GM19328 (cell line): ENCODE results near the gene TFDP1.

ENCODE experiments used
- ATAC-seq: cut with Tn5 transposase; IDR thresholded peaks from one replicate; pipeline ENCODE4 v1.9.1; 2021; ENCODE audit warnings: mild to moderate bottlenecking, moderate library complexity; ENCODE audit not compliant: unreplicated experiment

The TFDP1 gene

GRCh38 chr13:113630296-113630695, 45.7 kb downstream of the TFDP1 start:
- ATAC-seq, result no peak

DNA sequence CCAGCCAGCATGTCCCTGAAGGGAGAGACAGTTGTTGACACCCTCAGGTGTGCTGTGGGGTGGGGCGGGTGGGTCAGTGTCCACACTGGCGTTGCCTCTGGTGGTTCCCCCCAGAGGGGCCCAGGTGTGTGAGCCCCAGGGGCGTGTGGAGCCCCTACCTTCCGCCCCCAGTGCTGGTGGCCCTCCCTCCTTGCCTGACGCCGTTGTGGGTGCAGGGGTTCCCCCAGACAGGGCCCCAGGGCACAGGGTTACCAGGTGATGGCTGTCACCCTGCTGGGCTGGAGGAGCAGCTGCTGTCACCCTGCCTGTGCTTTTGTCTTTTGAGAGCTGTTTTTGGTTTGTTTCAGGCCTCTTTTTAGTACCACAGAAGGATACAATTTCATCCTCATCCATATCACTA, 46.3 kb downstream of the TFDP1 start:
- ATAC-seq, result no peak

DNA sequence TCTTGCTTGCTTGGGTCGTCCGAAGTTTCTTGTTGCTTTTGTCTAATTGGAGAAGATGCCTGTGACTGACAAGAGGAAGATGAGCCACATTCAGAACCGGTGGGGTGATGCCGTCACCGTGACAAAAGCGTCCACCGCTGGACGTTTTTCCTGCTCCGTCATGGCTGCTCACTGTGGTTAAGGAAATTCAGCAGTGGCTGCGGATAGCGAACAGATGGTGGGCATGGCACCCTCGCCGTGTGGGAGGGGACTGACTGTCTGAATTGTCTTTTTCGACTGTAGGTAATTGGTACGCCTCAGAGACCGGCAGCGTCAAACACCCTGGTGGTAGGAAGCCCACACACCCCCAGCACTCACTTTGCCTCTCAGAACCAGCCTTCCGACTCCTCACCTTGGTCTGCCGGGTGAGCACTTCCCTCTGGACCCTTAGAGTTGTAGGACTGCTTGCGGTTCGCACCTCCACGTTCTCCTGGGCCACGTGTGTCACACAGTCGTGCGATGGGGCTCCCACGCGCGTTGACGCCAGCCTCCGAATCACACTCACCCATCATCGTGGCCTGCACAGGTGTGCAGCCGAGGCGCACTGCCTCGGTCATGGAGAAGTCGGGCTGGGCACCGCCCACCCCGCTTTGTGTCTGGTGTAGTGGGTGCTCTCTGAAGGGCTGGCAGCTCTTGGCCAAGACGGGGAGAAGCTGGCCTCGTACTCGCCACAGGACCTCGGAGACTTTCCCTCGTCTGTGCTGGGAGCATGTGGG, 47.0 kb downstream of the TFDP1 start:
- no peak for ATAC-seq

- no peak for ATAC-seq
These were observed 48.3 kb downstream of the TFDP1 start for GRCh38 chr13:113632706-113633484.

- ATAC-seq, result no peak
These were observed 48.9 kb downstream of the TFDP1 start for GRCh38 chr13:113633485-113633873.

GRCh38 chr13:113634279-113635047, 49.9 kb downstream of the TFDP1 start:
- no peak for ATAC-seq

DNA sequence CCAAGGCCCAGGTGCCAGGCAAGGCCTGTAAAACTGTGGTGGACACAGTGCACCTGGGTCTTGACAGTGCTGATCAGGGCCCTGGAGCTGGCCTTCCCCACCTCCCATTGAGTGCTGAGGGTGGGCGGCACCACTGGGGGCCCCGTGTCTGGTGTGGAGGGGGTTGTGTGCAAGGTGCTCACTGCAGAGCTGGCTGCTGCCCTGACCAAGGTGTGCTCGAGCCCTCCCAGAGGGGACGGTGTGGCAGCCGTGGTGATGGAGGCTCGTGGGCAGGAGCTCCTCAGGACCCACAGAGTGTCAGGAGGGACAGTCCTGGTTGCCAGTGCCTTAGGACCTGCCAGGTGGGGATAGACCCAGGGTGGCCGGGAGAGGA, 50.5 kb downstream of the TFDP1 start:
- ATAC-seq, result no peak

DNA sequence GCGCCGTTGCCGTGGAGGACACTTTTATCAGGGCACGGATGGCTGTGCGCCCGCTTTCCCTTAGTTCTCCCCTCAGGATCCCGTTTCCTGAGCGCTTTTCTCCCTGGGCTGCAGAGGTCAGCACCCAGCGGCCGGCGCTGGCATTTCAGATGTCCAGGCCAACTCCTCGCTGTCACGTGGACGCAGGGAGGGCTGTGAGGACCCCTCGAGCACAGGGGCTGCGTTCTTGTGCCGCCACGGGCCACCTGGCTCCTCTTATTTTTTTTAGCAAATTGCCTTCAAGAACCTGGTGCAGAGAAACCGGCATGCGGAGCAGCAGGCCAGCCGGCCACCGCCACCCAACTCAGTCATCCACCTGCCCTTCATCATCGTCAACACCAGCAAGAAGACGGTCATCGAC, 51.2 kb downstream of the TFDP1 start:
- no peak for ATAC-seq

DNA sequence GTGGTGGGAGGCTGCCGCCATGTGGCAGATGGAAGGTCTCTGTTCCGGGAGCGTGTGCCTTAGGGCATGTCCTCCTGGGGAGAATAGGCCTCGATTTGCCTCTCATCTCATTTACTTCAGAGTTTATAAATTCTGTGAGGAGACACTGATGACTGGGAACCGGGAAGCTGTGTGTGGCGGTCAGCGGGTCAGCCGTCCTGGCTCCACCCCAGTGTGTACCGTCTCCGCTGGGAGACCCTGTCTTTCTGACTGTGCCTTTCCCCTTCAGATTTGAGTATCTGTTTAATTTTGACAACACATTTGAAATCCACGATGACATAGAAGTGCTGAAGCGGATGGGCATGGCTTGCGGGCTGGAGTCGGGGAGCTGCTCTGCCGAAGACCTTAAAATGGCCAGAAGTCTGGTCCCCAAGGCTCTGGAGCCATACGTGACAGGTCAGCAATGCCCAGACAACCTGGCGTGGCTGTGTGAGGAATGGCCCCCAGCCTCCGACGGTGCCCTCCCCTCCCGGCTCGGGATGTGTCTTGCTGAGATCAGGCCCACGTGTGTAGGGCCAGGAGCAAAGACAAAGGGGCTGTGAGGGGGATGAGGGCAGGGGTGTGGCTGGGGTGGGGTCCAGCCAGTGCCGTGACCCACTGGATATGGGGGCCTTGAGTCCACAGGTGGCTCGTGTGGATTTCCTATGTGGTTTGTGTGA, 51.9 kb downstream of the TFDP1 start:
- no peak for ATAC-seq

- ATAC-seq, result no peak
These were observed 53.0 kb downstream of the TFDP1 start for GRCh38 chr13:113637262-113638160.

DNA sequence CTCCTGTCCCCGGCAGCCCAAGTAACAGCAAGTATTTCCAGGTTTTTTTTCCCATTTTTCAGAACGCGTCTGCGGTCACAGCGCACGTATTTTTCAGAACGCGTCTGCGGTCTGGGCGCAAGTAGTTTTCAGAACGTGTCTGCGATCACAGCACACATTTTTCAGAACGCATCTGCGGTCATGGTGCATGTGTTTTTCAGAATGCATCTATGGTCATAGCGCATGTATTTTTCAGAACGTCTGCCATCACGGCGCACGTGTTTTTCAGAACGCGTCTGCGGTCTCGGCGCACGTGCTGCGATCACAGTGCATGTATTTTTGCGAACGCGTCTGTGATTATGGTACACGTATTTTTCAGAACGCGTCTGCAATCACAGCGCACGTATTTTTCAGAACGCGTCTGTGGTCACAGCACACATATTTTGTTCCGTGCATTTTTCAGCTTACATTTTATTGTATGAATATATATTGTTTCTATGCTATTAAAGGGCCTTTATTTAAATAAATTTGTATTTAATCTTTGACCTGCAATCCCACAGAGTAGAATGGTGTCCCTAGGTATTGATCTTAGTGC, 53.7 kb downstream of the TFDP1 start:
- ATAC-seq, result no peak

DNA sequence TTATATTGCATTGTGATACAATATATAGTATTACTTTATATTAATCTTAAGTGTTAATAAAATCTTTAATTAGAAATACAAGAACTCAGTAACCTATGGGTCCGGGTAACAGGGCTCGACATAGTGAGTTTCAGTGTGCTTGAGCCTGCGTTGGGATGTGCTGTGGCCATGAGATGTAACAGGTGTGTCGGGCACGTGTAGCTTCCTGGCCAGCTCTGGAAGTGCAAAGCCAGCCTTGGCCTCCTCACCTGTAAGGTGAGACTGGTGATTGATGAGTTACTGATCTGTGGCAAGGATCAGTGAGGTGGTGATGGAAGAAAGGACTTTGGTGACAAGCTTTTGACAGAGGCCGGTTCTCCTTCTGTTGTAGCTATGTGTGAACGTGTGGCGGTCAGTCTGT, 54.3 kb downstream of the TFDP1 start:
- no peak for ATAC-seq

DNA sequence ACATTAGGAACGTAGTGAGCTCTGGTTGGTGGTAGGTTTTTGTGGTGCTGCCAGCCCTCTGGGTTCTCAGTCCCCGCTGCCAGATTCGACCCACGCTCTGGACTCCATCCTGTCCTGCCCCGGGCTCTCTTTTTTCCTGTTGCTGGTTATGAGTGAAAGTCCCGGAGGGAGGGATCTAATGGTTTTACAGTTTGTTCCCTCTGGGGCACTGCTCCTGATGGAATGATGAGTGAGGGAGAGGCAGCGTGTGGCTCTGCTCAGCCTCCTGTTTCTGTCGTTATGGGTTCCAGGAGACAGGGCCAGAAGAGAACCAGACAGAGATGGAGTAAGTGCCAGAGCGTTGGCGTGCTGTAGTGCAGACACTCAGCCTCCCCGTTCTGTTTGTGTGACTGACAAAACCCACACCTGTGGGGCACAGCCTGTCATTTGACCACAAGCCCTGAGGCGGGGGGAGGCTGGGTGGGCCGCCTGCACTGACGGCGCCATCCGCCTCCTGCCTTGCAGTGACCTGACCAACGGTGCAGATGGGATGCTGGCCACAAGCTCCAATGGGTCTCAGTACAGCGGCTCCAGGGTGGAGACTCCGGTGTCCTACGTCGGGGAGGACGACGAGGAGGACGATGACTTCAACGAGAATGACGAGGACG, 55.2 kb downstream of the TFDP1 start:
- ATAC-seq, result no peak

DNA sequence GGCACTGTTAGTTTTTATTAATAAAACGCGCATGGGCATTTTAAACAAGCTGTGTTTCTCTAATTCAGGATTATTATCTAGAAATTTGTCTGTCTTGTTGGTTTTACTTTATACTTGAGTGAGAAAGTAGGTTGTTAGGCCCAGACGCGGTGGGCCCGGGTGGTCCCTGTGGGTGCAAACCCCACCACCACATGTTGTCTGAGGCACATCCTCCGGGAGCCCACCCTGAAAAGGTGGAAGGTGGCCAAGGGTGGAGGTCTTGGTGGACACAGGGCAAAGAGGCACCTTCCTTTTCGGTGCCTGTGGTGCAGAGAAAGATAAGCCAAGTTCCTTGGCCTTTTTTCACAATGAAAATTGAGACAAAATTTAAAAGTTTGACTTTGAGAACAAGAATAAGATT, 56.9 kb downstream of the TFDP1 start:
- no peak for ATAC-seq

DNA sequence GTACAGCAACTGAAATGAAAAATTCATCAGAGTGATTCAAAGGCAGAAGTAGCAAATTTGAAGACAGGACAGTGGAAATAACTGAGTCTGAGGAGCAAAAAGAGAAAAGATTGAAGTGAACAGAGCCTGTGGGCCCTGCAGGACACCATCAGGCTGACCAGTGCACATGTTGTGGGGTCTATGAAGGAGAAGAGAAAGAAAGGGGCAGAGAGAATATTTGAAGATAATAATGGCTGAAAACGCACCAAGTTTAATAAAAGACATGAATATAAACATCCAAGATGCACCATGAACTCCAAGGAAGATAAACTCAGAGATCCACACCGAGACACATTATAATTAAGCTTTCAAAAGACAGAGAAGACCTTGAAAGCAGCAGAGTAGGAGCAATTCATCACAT, 58.0 kb downstream of the TFDP1 start:
- ATAC-seq, result no peak

DNA sequence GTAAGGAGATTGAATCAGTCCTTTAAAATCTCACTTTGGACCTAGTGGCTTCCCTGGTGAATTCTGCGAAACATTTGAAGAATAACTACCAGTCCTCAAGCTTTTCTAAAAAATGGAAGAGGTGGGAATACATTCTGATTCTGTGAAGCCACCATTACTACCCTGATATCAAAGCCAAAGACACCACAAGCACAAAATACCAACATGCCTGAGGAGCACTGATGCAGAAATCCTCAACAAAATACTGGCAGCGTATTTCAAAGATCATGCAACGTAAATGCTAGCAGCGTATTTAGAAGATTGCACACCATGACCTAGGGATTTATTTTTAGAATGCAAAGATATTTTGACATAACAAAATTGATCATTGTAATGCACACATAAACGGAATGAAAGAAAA, 59.0 kb downstream of the TFDP1 start:
- ATAC-seq, result no peak

- no peak for ATAC-seq
These were observed 60.2 kb downstream of the TFDP1 start for GRCh38 chr13:113644800-113645199.

GRCh38 chr13:113645329-113645728, 60.8 kb downstream of the TFDP1 start:
- ATAC-seq, result no peak

- no peak for ATAC-seq
These were observed 61.8 kb downstream of the TFDP1 start for GRCh38 chr13:113646376-113646775.
